Right ventricle myocardium superior (tissue), 1 donor: ENCODE results near the gene KLK4. TPM values are rescaled to one million over a fixed set of nuclear protein-coding genes. Genes with fewer than 3 reads are reported as not detected.

Source experiments
- total RNA-seq: library from RNA; stranded (reverse); fragmentation: NEBNext Ultra II Directional; extraction: Animal tissue kit (Norgen Biotek cat#: 25700); gene quantifications from one replicate; pipeline ENCODE4 v1.2.1, GENCODE V29; 2021
- donor health status: DM: no; HTN: yes; CAD: no; lungs with severe emphysema.

Gene KLK4
- total RNA-seq, 1 donor from 2014 or later: not detected

Other genes starting within 250 kb of the KLK4 start
- gene SHANK1, start 191.6 kb downstream of the KLK4 start, total RNA-seq: 0.40 TPM
- gene CLEC11A, start 188.0 kb downstream of the KLK4 start, total RNA-seq: 3.0 TPM
- not detected for gene GPR32, start 140.9 kb downstream of the KLK4 start, total RNA-seq
- gene ACP4, start 121.0 kb downstream of the KLK4 start, total RNA-seq: not detected
- gene KLK1, start 87.6 kb downstream of the KLK4 start, total RNA-seq: not detected
- not detected for gene KLK15, start 77.8 kb downstream of the KLK4 start, total RNA-seq
- not detected for gene KLK3, start 56.5 kb downstream of the KLK4 start, total RNA-seq
- not detected for gene KLK2, start 38.0 kb downstream of the KLK4 start, total RNA-seq
- not detected for gene KLK5, start 41.6 kb upstream of the KLK4 start, total RNA-seq
- gene KLK6, start 58.2 kb upstream of the KLK4 start, total RNA-seq: not detected
- gene KLK7, start 72.5 kb upstream of the KLK4 start, total RNA-seq: not detected
- gene KLK8, start 90.2 kb upstream of the KLK4 start, total RNA-seq: not detected
- not detected for gene KLK10, start 108.3 kb upstream of the KLK4 start, total RNA-seq
- not detected for gene KLK11, start 115.2 kb upstream of the KLK4 start, total RNA-seq
- not detected for gene KLK12, start 123.6 kb upstream of the KLK4 start, total RNA-seq
- gene KLK13, start 153.7 kb upstream of the KLK4 start, total RNA-seq: not detected
- 1.9 TPM for gene KLK14, start 171.5 kb upstream of the KLK4 start, total RNA-seq
- gene CTU1, start 197.0 kb upstream of the KLK4 start, total RNA-seq: 4.9 TPM
- 1.7 TPM for gene SIGLEC9, start 213.5 kb upstream of the KLK4 start, total RNA-seq
- gene SIGLEC7, start 230.9 kb upstream of the KLK4 start, total RNA-seq: 0.97 TPM